ENCODE measurements around the gene SMAD3.

- no peak for TF ChIP-seq EZH2 (IDR thresholded peaks at IDR 0.05; ENCODE audit: insufficient read depth, poor library complexity, severe bottlenecking)
- no peak for TF ChIP-seq EZH2phosphoT487 (IDR thresholded peaks at IDR 0.05; ENCODE audit: insufficient read depth, low read depth)
Observed at GRCh38 chr15:67168694-67169093, 103.3 kb downstream of the SMAD3 start.
